GM18870 (cell line): ENCODE data around the gene MTCL1.
"Not testable (repeated sequence)": the region's sequence is repeated elsewhere in the genome, so short reads cannot be mapped to it uniquely, and the experiment has no call there.

Experiments used
- ATAC-seq: cut with Tn5 transposase; IDR thresholded peaks from one replicate; pipeline ENCODE4 v1.9.1; 2021; ENCODE audit warnings: moderate library complexity; ENCODE audit not compliant: unreplicated experiment

Gene MTCL1

GRCh38 chr18:8741117-8741516, 35.8 kb downstream of the MTCL1 start:
- ATAC-seq = no peak

- ATAC-seq = no peak
These were observed 36.2 kb downstream of the MTCL1 start for GRCh38 chr18:8741532-8741931.

GRCh38 chr18:8742387-8743361, 37.3 kb downstream of the MTCL1 start:
- ATAC-seq = no peak

GRCh38 chr18:8744038-8744437, 38.7 kb downstream of the MTCL1 start:
- no peak for ATAC-seq

- ATAC-seq = no peak
These were observed 39.3 kb downstream of the MTCL1 start for GRCh38 chr18:8744656-8745055.

DNA sequence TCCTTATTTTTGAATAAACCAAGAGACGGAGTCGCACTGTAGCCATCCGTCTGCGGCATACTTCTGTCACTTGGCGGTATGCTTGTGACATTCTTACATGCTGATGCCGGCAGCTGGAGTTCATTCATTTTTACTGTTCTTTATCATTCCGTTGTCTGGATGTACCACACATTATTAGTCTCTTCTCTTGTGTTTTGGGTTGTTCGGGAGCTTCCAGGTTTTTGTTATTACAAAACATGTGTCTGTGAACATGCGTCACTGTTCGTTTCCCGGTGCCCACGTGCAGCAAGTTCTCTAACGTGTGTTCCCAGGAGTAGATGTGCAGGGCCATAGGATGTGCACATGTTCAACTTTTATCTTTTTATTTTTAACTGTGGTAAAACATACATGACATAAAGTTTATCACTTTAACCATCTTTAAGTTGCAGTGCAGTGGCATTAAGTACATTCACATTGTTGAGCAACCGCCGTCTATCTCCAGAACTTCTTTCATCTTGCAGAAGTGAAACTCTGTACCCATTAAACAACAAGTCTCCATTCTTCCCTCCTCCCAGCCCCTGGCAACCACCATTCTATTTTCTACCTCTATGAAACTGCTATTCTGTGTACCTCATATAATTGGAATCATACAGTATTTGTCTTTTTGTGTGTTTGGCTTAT, 40.1 kb downstream of the MTCL1 start:
- ATAC-seq = no peak

GRCh38 chr18:8747440-8747937, 42.1 kb downstream of the MTCL1 start:
- ATAC-seq = no peak

- ATAC-seq = no peak
These were observed 44.1 kb downstream of the MTCL1 start for GRCh38 chr18:8749492-8749891.

DNA sequence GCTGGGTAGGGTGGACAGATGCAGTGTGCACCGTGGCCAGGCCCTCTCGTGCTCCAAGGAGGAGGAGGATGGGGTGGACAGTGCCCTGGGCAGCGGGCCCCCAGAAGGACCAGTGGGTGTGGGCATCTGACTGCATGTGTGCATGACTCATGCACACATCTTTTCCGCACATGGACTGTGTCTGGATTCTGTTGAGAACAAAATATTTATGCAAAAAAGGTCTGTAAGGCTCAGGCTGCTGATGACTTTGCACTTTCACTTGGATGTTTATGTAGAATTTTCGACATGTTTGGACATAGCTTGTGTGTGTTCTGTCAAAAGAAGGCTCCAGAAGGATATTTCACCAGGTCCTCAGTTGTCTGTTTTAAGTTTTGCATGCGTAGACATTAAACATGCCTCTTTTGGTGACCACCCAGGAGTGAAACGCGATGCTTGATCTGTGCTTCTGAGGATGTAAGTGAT, 45.6 kb downstream of the MTCL1 start:
- ATAC-seq = no peak

DNA sequence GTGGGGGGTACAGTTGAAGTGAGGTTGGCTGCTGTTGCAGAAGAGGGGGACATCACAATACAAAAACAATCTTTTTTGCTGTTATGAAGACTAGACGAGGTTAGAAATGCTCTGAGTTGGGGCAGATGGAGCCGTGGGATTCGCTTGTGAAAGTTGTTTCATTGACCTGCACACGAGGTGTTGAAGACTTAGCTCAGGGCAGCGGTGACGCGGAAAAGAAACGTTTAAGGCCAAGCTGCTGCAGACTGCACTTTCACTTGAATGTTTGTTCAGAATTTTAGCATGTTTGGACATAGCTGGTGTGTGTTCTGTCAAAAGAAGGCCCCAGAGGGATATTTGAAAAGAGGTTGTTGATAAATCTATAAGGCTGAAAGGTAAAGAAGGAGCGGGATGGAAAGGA, 46.3 kb downstream of the MTCL1 start:
- ATAC-seq = no peak

DNA sequence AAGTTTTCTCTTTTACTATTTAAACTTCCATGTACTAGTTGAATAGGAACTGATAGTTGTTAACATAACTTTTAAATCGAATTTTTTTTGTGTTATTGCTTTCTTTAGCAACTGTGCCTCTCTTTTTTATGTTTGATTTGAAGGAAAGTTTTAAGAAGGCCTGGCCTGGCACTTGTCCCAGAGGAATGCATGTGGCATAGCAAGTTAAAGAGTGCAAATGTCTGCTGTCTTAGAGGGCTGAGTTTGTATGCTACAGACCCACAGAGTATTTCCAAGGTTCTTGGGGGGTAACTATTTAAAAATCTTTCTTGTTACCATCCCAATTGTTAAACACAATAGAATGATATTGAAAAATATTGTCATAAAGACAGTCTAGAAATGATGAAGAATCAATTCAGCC, 47.0 kb downstream of the MTCL1 start:
- ATAC-seq = no peak

GRCh38 chr18:8754995-8755960, 49.9 kb downstream of the MTCL1 start:
- peak; percentile 60 for ATAC-seq

GRCh38 chr18:8756571-8756970, 51.2 kb downstream of the MTCL1 start:
- ATAC-seq = no peak

DNA sequence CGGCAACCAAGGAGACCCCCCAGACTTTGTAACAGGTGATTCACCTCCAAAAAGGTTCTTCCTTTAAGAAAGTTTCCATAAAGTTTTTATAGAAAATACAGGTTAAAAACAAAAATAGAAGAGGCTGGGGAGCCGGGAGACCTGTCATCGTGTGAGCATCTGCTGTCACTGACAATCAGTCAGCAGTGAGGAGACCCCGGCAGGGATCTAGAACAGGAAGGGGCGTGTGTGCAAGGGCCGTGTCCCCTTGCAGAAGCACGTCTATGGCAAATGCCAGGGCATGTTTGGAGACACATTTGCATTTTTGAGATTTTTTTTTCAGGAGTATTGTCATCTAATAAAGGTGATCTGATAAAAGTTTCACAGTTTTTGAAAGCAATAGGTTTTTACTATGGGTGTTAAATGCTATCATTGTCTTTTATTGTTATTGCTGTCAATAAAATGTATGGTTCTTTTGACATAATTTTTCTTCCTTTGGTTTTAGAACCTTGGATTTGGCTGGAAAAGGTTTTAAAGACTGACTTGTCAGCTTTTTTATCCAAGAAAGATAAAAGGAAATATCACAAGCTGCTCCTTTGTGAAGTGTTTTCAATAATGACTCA, 52.1 kb downstream of the MTCL1 start:
- ATAC-seq = no peak

GRCh38 chr18:8758466-8758865, 53.1 kb downstream of the MTCL1 start:
- no peak for ATAC-seq

DNA sequence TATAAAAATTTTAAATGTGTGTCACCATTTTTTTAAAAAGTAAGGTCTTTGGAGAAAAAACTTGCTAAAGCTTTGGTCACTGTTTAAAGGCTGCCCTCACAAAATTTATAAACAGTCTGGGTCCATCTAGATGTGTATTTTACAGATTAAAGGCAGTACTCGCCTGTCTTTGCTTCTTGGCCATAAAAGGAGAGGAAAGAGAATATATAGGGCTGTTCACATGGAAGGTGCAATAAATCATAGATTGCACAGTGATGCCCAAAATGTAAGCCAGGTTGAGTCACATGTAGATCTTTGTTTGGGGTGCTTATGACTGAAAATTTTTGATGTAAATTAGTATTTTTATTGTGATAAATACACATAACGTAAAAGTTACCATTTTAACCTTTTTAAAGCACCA, 55.6 kb downstream of the MTCL1 start:
- ATAC-seq = no peak

GRCh38 chr18:8761535-8761934, 56.2 kb downstream of the MTCL1 start:
- ATAC-seq = not testable (repeated sequence)

- no peak for ATAC-seq
These were observed 57.6 kb downstream of the MTCL1 start for GRCh38 chr18:8762968-8763367.

GRCh38 chr18:8763611-8764010, 58.3 kb downstream of the MTCL1 start:
- ATAC-seq = no peak

DNA sequence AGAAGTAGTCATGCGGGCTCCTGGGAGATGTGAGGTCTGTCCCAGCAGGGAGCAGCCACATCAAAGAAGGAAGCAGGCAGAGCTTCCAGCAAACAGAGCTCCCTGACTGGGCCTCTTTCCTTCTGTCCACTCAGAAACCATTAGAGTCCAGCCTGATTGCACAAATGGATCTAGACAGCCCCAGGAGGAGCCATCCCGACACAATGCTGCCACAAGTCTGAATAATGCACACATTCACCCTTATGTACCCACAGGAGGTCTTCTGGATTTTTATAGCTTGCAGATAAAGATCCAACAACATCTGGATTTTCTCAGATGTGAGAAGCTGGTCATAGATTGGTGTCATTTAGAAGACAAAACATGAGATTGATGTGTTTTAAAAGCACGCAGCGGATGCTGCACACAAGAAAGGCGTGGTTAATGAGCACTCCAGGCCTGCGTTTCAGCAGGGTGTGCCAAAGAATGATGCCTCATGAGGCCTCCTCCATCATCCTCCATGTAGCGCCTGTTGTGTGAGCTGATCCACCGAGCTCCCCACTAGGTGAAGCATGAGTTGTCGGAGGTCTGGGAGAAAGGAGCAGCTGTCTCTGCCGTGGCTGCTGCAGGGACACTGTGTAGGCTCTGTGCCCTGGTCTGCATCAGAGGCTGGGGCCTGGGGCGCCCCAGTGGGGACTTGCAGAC, 60.6 kb downstream of the MTCL1 start:
- no peak for ATAC-seq
